Measurements from ENCODE around the gene QRFP.

DNA sequence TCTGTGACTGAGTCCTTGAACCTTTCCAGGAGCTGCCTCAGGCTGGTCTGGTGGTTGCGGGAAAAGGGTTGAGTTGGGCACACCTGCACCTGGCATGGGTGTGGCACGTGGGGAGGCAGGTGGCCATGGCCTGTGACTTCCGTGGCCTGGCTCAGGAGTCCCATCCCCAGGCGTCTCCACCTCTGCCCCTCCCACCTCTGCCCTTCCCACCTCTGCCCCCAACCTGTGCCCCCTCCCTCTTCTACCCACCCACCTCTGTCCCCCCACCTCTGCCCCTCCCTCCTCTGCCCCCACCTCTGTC lies 1.9 kb upstream of the QRFP start:
- TF ChIP-seq, protein P1, sequence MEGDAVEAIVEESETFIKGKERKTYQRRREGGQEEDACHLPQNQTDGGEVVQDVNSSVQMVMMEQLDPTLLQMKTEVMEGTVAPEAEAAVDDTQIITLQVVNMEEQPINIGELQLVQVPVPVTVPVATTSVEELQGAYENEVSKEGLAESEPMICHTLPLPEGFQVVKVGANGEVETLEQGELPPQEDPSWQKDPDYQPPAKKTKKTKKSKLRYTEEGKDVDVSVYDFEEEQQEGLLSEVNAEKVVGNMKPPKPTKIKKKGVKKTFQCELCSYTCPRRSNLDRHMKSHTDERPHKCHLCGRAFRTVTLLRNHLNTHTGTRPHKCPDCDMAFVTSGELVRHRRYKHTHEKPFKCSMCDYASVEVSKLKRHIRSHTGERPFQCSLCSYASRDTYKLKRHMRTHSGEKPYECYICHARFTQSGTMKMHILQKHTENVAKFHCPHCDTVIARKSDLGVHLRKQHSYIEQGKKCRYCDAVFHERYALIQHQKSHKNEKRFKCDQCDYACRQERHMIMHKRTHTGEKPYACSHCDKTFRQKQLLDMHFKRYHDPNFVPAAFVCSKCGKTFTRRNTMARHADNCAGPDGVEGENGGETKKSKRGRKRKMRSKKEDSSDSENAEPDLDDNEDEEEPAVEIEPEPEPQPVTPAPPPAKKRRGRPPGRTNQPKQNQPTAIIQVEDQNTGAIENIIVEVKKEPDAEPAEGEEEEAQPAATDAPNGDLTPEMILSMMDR (tag by site-specific recombination; IDR thresholded peaks at IDR 0.05) = no peak
- no peak for TF ChIP-seq TCF7L2 (IDR thresholded peaks at IDR 0.05; ENCODE audit: borderline replicate concordance, low read depth, low read length)

Data from HEK293 (cell line).